Activated T-cell treated with anti-CD3 and anti-CD28 coated beads, Interleukin-2, amount 50 U/mL, for 4 hours (primary cell): Measurements from ENCODE around the gene ATXN1. TPM values are rescaled to one million over a fixed set of nuclear protein-coding genes. Genes with fewer than 3 reads are reported as not detected.

Experiments
- ATAC-seq, 2 donors: fragments of 200-7000 bp; cut with Tn5 transposase; one replicate each; pipeline ENCODE4 v1.10.0; 2021
- DNase-seq: peaks from one replicate; pipeline ENCODE4 v3.0.0-alpha.2; 2020
- H3K27me3 Mint-ChIP-seq: one replicate; pipeline ENCODE4 v1.8.0; 2021; ENCODE audit warnings: low read depth, mixed read lengths
- H3K36me3 Mint-ChIP-seq: one replicate; pipeline ENCODE4 v1.8.0; 2022; ENCODE audit warnings: mixed read lengths; ENCODE audit not compliant: insufficient read depth
- H3K4me1 Mint-ChIP-seq: one replicate; pipeline ENCODE4 v1.8.0; 2021; ENCODE audit warnings: low read depth, mixed read lengths
- H3K4me3 Mint-ChIP-seq: one replicate; pipeline ENCODE4 v1.8.0; 2021; ENCODE audit warnings: mild to moderate bottlenecking, moderate library complexity, mixed read lengths
- H3K9me3 Mint-ChIP-seq: one replicate; pipeline ENCODE4 v1.8.0; 2021; ENCODE audit warnings: mixed read lengths
- total RNA-seq, 3 donors: library from RNA; stranded (reverse); gene quantifications; one replicate each; pipeline ENCODE4 v1.2.1, GENCODE V29; 2021

ATXN1 gene
- total RNA-seq, 3 donors from 2014 or later, result 39.5 to 63.8 (median 45.1) TPM

GRCh38 chr6:16442031-16442430, 319.2 kb downstream of the ATXN1 start:
- no peak overlapping the region for H3K4me3 Mint-ChIP-seq
- H3K27me3 Mint-ChIP-seq, result no peaks in the 10 kb centered on the region
- DNase-seq (no peak), ATAC-seq (no peak)
- peaks cover 3% of the 10 kb centered on the region for H3K9me3 Mint-ChIP-seq
- peaks cover 18% of the 10 kb centered on the region for H3K36me3 Mint-ChIP-seq
- H3K4me1 Mint-ChIP-seq, result peaks cover 59% of the 10 kb centered on the region

- Mint-ChIP-seq H3K4me3 (no peak overlapping the region), H3K27me3 (no peaks in the 10 kb centered on the region), H3K9me3 (peaks cover 3% of the 10 kb centered on the region), H3K36me3 (peaks cover 24% of the 10 kb centered on the region), H3K4me1 (peaks cover 66% of the 10 kb centered on the region)
- DNase-seq (no peak), ATAC-seq (no peak)
Measured at GRCh38 chr6:16441262-16441661, 320.0 kb downstream of the ATXN1 start.

DNA sequence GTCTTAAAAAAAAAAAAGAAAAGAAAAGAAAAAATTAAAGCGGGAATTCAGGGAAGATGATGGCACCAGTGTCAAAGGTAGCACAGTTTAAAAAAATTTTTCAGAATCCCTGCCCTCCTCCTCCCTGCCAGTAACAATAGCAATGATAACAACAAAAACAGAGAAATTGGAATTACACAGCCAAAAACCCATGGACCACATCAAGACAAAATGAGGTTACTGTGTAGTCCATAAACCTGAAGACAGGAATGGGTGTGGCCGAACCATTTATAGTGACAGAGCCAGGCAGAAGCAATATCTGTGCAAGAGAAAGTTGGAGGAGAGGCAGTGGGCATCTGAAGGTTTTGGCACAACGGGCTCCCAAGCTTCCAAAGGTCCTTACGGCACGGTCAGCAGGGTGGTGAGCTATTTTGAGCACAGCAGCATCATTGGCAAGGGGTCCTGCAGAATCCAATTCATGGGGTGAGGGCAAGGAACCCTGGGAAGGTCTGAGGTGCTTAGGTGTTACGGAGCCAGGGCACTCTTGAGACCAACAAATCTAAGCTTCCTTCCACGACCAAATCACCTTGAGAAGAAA, 320.5 kb downstream of the ATXN1 start:
- H3K36me3 Mint-ChIP-seq, result peaks cover 23% of the 10 kb centered on the region
- H3K27me3 Mint-ChIP-seq, result no peaks in the 10 kb centered on the region
- ATAC-seq, result peak in 1 of 2 donors; percentile 23
- peaks cover 3% of the 10 kb centered on the region for H3K9me3 Mint-ChIP-seq
- H3K4me1 Mint-ChIP-seq, result peaks cover 69% of the 10 kb centered on the region
- no peak for DNase-seq
- no peak overlapping the region for H3K4me3 Mint-ChIP-seq

- ATAC-seq (peak in 1 of 2 donors; percentile 29), DNase-seq (no peak)
- Mint-ChIP-seq H3K27me3 (no peaks in the 10 kb centered on the region), H3K9me3 (peaks cover 3% of the 10 kb centered on the region), H3K4me3 (peak overlapping the region; percentile 91), H3K4me1 (peaks cover 81% of the 10 kb centered on the region), H3K36me3 (peaks cover 27% of the 10 kb centered on the region)
Measured at GRCh38 chr6:16438718-16439591, 322.3 kb downstream of the ATXN1 start.

- peak; percentile 49 to 52 for ATAC-seq
- peaks cover 27% of the 10 kb centered on the region for H3K36me3 Mint-ChIP-seq
- peaks cover 3% of the 10 kb centered on the region for H3K9me3 Mint-ChIP-seq
- peaks cover 85% of the 10 kb centered on the region for H3K4me1 Mint-ChIP-seq
- H3K4me3 Mint-ChIP-seq, result peak overlapping the region; percentile 91
- peak; percentile 31 for DNase-seq
- no peaks in the 10 kb centered on the region for H3K27me3 Mint-ChIP-seq
Measured at GRCh38 chr6:16437984-16438383, 323.3 kb downstream of the ATXN1 start.

- peaks cover 88% of the 10 kb centered on the region for H3K4me1 Mint-ChIP-seq
- no peaks in the 10 kb centered on the region for H3K9me3 Mint-ChIP-seq
- ATAC-seq, result peak; percentile 22 to 32
- no peaks in the 10 kb centered on the region for H3K27me3 Mint-ChIP-seq
- peak overlapping the region; percentile 91 for H3K4me3 Mint-ChIP-seq
- H3K36me3 Mint-ChIP-seq, result peaks cover 25% of the 10 kb centered on the region
- DNase-seq, result peak; percentile 38
Measured at GRCh38 chr6:16437095-16437494, 324.2 kb downstream of the ATXN1 start.

DNA sequence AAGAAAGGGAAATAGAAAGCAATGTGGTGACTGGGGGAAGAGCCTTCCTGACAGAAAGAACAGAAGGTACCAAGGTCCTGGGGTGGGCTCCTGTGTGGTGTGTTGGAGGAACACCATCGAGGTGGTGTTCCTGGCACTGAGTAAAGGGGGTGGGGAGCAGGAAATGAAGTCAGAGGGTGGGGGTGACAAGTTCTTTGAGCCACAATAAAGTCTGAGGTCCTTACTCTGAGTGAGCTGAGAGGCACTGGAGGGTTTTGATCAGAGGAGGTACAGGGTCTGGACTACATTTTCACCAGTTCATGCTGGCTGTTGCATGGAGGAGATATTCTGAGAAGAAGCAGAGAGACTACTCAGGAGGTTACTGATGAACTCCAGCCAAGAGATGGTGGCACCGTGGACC, 324.7 kb downstream of the ATXN1 start:
- no peaks in the 10 kb centered on the region for H3K9me3 Mint-ChIP-seq
- peaks cover 28% of the 10 kb centered on the region for H3K36me3 Mint-ChIP-seq
- DNase-seq (peak; percentile 36), ATAC-seq (peak; percentile 60)
- no peaks in the 10 kb centered on the region for H3K27me3 Mint-ChIP-seq
- H3K4me3 Mint-ChIP-seq, result peak overlapping the region; percentile 91
- peaks cover 90% of the 10 kb centered on the region for H3K4me1 Mint-ChIP-seq

- Mint-ChIP-seq H3K9me3 (no peaks in the 10 kb centered on the region), H3K4me3 (peak overlapping the region; percentile 48), H3K36me3 (peaks cover 35% of the 10 kb centered on the region), H3K4me1 (peaks cover 84% of the 10 kb centered on the region), H3K27me3 (no peaks in the 10 kb centered on the region)
- ATAC-seq, result peak in 1 of 2 donors; percentile 20
- DNase-seq, result no peak
Measured at GRCh38 chr6:16434885-16435284, 326.4 kb downstream of the ATXN1 start.

DNA sequence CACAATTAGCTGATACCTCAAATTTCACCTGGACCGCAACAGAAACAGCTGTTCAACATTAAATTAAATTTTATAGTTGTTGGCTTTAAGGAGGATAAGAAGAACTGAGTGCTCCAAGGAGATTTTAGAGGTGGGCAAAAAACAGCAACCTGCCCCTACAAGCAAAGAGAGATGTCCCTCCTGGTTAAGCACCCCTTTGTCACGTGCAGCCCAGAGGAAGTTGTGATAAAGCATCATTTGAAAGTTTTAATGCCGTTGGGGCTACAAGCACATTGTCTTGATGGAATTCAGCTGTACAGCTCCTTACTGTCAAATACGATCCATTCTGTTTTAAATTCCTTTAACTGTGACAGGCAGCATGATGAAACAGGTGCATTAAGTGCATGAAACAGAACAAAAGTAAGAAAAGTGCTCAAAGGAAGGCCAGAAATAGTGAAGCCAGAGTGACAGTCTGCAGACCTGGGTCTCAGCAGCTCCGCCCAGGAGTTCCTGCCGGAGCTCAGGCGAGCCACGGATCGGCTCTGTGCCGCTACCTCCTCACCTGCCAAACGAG, 327.8 kb downstream of the ATXN1 start:
- H3K4me3 Mint-ChIP-seq, result no peak overlapping the region
- H3K9me3 Mint-ChIP-seq, result no peaks in the 10 kb centered on the region
- DNase-seq, result no peak
- peaks cover 37% of the 10 kb centered on the region for H3K36me3 Mint-ChIP-seq
- peaks cover 72% of the 10 kb centered on the region for H3K4me1 Mint-ChIP-seq
- no peak for ATAC-seq
- no peaks in the 10 kb centered on the region for H3K27me3 Mint-ChIP-seq

DNA sequence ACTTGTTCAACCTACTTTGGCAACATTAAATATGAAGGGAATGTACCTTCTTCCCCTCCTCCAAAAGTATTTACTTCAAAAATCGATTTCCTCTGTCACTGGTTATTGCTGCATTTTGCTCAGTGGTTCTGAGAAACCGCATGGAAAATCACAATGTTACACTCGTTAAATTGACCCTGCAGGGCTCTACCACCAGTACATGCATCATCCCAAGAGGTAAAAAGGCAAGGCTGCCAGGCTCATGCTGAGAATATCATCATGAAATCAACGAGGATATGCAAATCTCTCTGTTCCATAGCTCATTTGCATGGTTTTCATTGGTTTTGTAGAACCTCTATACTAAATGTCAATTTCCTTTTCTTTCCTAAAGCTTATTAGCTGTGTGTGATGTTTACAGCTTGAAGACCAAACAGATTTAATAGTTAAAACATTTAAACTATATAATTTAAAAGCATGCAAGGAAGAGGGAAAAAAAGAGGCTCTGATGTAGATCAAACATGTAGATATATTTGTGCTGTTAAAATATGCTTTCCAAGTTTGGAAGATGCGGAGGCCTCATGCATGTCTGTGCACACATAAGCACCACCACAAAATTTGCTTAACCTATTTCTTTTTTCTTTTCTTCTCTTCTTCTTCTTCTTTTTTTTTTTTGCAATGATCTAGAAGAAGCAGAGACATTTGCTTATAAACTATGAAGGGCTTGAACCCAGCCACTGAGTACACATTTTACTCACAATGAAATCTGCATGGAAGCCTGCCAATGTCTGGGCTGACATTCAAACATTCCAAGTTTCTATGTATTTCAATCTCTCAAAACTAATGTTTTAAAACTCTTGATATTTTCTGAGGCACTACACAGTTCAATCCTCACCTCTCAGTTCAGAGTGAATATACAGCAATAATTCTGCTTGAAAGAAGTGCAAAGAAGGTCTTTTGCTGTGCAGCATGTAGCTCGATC, 328.9 kb downstream of the ATXN1 start:
- peaks cover 63% of the 10 kb centered on the region for H3K4me1 Mint-ChIP-seq
- ATAC-seq (no peak), DNase-seq (no peak)
- no peaks in the 10 kb centered on the region for H3K9me3 Mint-ChIP-seq
- H3K27me3 Mint-ChIP-seq, result no peaks in the 10 kb centered on the region
- H3K36me3 Mint-ChIP-seq, result peaks cover 35% of the 10 kb centered on the region
- H3K4me3 Mint-ChIP-seq, result no peak overlapping the region

- H3K4me1 Mint-ChIP-seq, result peaks cover 51% of the 10 kb centered on the region
- DNase-seq, result no peak
- no peak overlapping the region for H3K4me3 Mint-ChIP-seq
- H3K9me3 Mint-ChIP-seq, result no peaks in the 10 kb centered on the region
- peaks cover 28% of the 10 kb centered on the region for H3K36me3 Mint-ChIP-seq
- ATAC-seq, result no peak
- no peaks in the 10 kb centered on the region for H3K27me3 Mint-ChIP-seq
Measured at GRCh38 chr6:16431106-16431505, 330.2 kb downstream of the ATXN1 start.

- Mint-ChIP-seq H3K4me1 (peaks cover 46% of the 10 kb centered on the region), H3K4me3 (no peak overlapping the region), H3K9me3 (no peaks in the 10 kb centered on the region), H3K27me3 (no peaks in the 10 kb centered on the region), H3K36me3 (peaks cover 34% of the 10 kb centered on the region)
- ATAC-seq, result no peak
- DNase-seq, result no peak
Measured at GRCh38 chr6:16430391-16431089, 330.7 kb downstream of the ATXN1 start.

DNA sequence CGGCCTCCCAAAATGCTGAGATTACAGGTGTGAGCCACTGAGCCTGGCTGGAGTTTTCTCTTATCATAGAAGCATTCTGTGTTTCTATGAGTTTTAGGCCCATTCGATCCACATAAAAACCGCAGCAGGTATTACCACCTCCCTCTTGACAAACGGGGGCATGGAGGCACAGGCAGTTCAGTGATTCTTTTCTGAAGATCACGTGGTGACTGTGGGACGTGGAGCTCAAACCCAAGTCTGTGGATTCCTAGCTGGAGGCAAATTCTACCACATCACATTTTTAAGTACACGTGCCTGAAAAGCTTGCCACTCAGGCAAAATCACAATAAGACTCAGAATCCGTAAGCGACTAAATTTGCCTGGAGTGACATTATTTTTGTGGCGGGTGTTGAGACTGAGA, 331.6 kb downstream of the ATXN1 start:
- no peak overlapping the region for H3K4me3 Mint-ChIP-seq
- ATAC-seq, result no peak
- no peaks in the 10 kb centered on the region for H3K27me3 Mint-ChIP-seq
- no peak for DNase-seq
- peaks cover 30% of the 10 kb centered on the region for H3K36me3 Mint-ChIP-seq
- H3K4me1 Mint-ChIP-seq, result peaks cover 37% of the 10 kb centered on the region
- no peaks in the 10 kb centered on the region for H3K9me3 Mint-ChIP-seq
